HG02884 (cell line): ENCODE measurements around the gene BACH2.
A peak's percentile ranks its signal among the peaks of the same experiment; 100 is the strongest.

ENCODE experiments used
- ATAC-seq: cut with Tn5 transposase; IDR thresholded peaks from one replicate; pipeline ENCODE4 v1.9.1; 2021; ENCODE audit warnings: mild to moderate bottlenecking, moderate library complexity; ENCODE audit not compliant: unreplicated experiment

Gene BACH2

GRCh38 chr6:90106449-90106848 lies 190.2 kb downstream of the BACH2 start:
- no peak for ATAC-seq

GRCh38 chr6:90105506-90106170 lies 191.0 kb downstream of the BACH2 start:
- no peak for ATAC-seq

- peak; percentile 72 for ATAC-seq
These were observed 193.4 kb downstream of the BACH2 start for GRCh38 chr6:90103056-90103800.

- ATAC-seq, result no peak
These were observed 195.2 kb downstream of the BACH2 start for GRCh38 chr6:90101403-90101802.

- no peak for ATAC-seq
These were observed 196.5 kb downstream of the BACH2 start for GRCh38 chr6:90100059-90100665.

DNA sequence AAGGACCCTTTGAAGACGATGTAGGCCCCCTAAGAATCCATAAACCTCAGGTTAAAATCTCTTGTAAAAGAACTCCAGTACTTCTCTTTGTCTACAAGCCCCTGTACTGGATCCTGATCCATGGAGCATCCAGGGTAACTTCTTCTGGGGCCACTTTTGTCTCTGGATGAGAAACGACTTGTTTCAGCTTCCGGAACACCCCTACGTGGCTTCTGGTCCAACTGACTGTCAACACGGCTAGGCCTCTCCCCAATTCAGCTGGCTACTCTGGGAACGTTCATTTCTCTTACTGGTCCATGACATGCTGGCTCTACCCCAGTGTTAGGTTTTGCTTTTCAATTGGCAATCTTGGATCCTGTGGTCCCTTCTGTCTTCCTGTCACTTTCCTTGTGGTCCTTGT lies 198.0 kb downstream of the BACH2 start:
- no peak for ATAC-seq

DNA sequence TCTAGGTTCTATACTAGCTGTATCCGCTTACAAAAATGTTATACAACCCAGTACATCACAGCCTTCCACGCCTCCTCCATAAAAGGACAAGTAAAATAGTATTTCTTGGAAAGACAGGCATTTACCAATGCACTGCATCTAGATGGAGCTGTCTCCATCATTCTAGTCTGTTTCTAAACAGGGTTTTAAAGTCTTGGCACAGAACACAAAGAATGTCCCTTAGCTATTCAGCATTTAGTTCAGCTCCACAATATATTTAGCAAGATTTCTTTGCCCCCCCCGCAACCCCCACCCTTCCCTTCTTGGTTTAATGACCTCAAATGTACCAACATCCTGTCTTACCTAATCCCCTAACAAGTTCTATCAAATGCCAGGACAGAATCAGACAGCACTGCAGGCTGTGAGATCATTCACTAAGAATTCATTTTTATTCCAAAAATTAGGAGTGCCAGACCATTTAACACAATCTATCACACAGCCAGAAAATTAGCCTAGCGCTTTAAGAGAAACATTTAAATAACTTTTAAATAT lies 198.6 kb downstream of the BACH2 start:
- no peak for ATAC-seq

DNA sequence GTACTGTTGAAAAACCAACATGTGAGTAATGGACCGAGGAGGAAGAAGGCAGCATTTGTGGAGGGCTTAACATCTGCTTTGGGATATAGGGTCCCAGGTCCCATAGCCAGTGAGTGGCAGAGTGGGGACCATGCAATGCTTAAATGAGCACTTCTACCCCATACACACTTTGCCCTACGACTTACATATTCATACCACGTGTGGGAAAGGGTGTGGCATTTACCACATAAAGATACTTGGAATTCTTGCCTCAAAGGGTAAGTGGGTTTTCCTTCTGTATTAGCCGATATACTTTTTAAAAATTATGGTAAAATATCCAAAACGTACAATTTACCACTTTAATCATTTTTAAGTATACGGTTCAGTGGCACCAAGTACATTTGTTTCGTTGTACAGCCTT lies 199.3 kb downstream of the BACH2 start:
- no peak for ATAC-seq

DNA sequence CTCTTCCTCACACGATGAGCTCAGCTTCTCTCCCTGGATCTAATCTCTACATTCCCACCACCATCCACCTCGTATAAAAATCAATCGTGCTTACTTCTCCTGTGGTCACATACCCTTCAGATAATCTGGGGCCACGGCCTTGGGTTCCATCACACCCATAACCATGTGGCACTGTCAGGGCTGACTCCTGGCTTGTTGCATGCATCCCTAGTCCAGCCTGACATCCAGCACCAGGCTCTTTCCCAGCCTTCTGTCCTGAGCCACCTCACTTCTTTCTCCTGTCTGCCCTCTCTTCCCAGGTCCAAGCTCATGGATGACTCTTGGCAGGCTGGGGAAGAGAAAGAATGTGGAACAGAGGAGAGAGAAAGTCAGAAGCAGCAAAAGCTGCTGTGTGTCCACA lies 199.8 kb downstream of the BACH2 start:
- no peak for ATAC-seq

GRCh38 chr6:90095788-90096187 lies 200.9 kb downstream of the BACH2 start:
- no peak for ATAC-seq

- ATAC-seq, result no peak
These were observed 201.5 kb downstream of the BACH2 start for GRCh38 chr6:90095145-90095544.

GRCh38 chr6:90093558-90094073 lies 203.0 kb downstream of the BACH2 start:
- ATAC-seq, result no peak

DNA sequence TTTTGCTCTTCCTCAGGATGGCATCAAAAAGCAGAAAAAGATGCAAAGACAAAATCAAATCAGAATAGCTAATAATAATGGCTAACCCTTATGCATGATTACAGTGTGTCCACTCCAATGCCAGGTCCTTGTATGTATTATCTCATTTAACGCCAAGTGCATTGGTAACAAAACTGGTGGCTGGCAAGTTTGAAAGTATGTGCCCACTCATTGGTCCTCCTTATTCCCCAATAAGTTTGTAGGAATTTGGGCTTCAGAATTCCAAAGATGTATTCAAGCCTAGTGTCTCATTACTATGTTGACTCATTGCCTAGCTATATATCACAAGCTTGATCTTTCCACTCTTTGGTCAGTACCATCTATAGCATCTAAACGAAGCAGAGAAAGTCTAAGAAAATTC lies 205.8 kb downstream of the BACH2 start:
- ATAC-seq, result no peak

GRCh38 chr6:90088009-90088408 lies 208.6 kb downstream of the BACH2 start:
- no peak for ATAC-seq

DNA sequence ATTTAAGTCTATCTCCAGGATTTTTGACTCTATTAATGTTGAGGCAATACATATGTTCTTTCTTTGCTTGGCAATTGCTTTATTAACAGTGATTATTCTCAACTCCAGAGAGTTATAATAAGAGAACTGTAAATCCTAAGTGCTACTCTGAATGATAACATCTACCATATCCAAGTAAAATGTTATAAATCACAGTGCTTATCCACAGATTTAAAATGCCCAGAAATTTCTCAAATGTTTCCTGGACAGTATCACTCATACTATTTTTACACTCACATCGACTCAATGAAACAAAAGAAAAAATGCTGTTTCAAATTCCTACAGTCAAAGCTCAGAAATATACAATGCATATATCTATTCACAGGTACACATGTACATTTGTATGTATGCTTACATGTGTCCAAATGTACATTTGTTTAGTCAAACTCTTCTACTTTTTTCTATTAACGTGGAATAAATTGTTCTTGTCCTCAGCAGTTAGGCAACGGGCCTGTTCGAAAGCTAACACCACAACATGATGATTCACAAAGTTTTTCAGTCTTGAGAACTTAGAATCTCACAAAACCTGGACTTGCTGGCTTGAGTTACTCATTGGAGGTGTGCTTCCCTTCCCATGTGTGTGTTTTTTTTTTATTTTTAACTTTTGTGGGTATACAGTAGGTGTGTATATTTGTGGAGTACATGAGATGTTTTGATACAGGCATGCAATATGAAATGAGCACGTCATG lies 209.4 kb downstream of the BACH2 start:
- no peak for ATAC-seq

DNA sequence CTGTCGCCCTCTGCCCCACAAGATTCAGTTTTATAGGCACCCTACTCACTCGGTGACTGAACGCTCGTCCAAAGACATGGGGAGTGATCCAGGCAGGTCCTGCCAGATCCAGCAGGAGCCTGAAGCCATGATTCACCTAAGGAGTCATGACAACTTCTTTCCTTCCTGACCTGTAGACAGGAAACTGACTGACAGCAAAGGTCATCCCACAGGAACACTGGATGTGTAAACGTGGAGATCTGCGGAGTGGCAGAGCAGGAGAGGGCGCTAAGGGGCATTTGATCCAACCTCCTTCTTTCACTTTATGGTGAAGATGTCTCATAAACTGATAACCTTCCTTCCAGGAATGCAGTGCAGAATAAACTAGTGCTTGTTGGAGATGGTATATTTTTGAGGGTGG lies 210.1 kb downstream of the BACH2 start:
- no peak for ATAC-seq

- peak; percentile 61 for ATAC-seq
These were observed 212.8 kb downstream of the BACH2 start for GRCh38 chr6:90083891-90084290.

GRCh38 chr6:90082847-90083246 lies 213.8 kb downstream of the BACH2 start:
- ATAC-seq, result no peak

- ATAC-seq, result peak; percentile 87
These were observed 215.7 kb downstream of the BACH2 start for GRCh38 chr6:90080876-90081481.
